HEK293 (cell line): ENCODE measurements around the gene HIKESHI.

Experiments used
- KLF16 ChIP-seq: fragments of 450-650 bp; formaldehyde crosslinking; IDR thresholded peaks from 2 replicates; pipeline ENCODE4 v1.5.1; 2017; ENCODE audit warnings: missing biosample characterization, missing genetic modification characterization
- MEIS1 ChIP-seq: sonication (generic); formaldehyde crosslinking; IDR thresholded peaks from 2 replicates; pipeline ENCODE4 v1.8.1; 2022; ENCODE audit warnings: missing genetic modification reagents, mild to moderate bottlenecking, borderline replicate concordance
- ZBTB7A ChIP-seq: fragments of 450-650 bp; formaldehyde crosslinking; IDR thresholded peaks from 2 replicates; pipeline ENCODE4 v1.5.1; 2016; ENCODE audit warnings: low read depth, missing biosample characterization, missing genetic modification characterization
- ZNF138 ChIP-seq: fragments of 450-650 bp; formaldehyde crosslinking; IDR thresholded peaks from 2 replicates; pipeline ENCODE4 v1.5.1; 2016; ENCODE audit warnings: missing biosample characterization, missing genetic modification characterization, borderline replicate concordance
- ZNF16 ChIP-seq: fragments of 450-650 bp; formaldehyde crosslinking; IDR thresholded peaks from 2 replicates; pipeline ENCODE4 v1.5.1; 2016; ENCODE audit warnings: low read depth, missing biosample characterization, missing genetic modification characterization
- ZNF175 ChIP-seq: fragments of 450-650 bp; formaldehyde crosslinking; IDR thresholded peaks from 2 replicates; pipeline ENCODE4 v1.5.1; 2016; ENCODE audit warnings: missing biosample characterization, missing genetic modification characterization
- ZNF274 ChIP-seq, 2 experiments: fragments of 200-500 bp in 1 of 2; fragments of 450-650 bp in 1 of 2; sonication (Bioruptor generic) in 1 of 2; formaldehyde crosslinking in 1 of 2; IDR thresholded peaks; 2 replicates each; pipeline versions ENCODE4 v1.5.1 to v1.6.1; 2014 to 2016; ENCODE audit warnings: borderline replicate concordance in 1 of 2, inconsistent platforms in 1 of 2, low read length in 1 of 2, missing biosample characterization in 1 of 2, missing genetic modification characterization in 1 of 2
- ZNF292 ChIP-seq: fragments of 450-650 bp; formaldehyde crosslinking; IDR thresholded peaks from 2 replicates; pipeline ENCODE4 v1.5.1; 2016; ENCODE audit warnings: low read depth, missing biosample characterization, missing genetic modification characterization, borderline replicate concordance
- ZNF843 ChIP-seq: fragments of 450-650 bp; formaldehyde crosslinking; IDR thresholded peaks from 2 replicates; pipeline ENCODE4 v1.5.1; 2016; ENCODE audit warnings: missing biosample characterization, missing genetic modification characterization
- TF ChIP-seq, protein P1 (sequence below): fragments of 450-650 bp; formaldehyde crosslinking; IDR thresholded peaks from 2 replicates; pipeline ENCODE4 v1.5.1; 2016; ENCODE audit warnings: missing biosample characterization, missing genetic modification characterization
- TF ChIP-seq, protein P2 (sequence below): fragments of 450-650 bp; formaldehyde crosslinking; IDR thresholded peaks from 2 replicates; pipeline ENCODE4 v1.5.1; 2016; ENCODE audit warnings: missing biosample characterization, missing genetic modification characterization

DNA sequence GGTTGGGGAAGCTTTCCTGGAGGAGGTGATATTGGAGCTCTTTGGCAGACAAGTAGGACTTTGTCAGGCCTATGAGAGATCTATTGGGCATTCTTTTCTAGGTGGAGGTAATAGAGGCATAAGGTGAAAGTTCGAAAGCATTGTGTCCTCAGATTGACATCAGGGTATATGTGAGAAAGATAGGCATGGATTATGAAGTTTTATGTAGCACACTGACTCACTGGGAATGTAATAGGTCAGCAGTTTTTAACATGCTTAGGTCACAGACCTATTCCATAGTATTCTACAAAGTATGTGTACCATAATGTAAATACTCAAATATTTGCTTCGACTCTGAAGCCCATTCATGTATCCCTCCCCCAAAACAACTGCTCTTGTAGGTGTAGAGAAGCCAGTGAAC lies 11.8 kb downstream of the HIKESHI start:
- no peak for TF ChIP-seq ZNF274 (IDR thresholded peaks at IDR 0.05; ENCODE audit: low read length)
- no peak for TF ChIP-seq ZNF274 (tag by site-specific recombination; IDR thresholded peaks at IDR 0.05; ENCODE audit: borderline replicate concordance)
- no peak for TF ChIP-seq ZBTB7A (tag by site-specific recombination)
- TF ChIP-seq, protein P1, sequence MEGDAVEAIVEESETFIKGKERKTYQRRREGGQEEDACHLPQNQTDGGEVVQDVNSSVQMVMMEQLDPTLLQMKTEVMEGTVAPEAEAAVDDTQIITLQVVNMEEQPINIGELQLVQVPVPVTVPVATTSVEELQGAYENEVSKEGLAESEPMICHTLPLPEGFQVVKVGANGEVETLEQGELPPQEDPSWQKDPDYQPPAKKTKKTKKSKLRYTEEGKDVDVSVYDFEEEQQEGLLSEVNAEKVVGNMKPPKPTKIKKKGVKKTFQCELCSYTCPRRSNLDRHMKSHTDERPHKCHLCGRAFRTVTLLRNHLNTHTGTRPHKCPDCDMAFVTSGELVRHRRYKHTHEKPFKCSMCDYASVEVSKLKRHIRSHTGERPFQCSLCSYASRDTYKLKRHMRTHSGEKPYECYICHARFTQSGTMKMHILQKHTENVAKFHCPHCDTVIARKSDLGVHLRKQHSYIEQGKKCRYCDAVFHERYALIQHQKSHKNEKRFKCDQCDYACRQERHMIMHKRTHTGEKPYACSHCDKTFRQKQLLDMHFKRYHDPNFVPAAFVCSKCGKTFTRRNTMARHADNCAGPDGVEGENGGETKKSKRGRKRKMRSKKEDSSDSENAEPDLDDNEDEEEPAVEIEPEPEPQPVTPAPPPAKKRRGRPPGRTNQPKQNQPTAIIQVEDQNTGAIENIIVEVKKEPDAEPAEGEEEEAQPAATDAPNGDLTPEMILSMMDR: no peak
- no peak for TF ChIP-seq ZNF138 (tag by site-specific recombination)
- TF ChIP-seq ZNF292 (tag by site-specific recombination): no peak
- no peak for TF ChIP-seq ZNF175 (tag by site-specific recombination)
- TF ChIP-seq KLF16: no peak
- TF ChIP-seq, protein P2, sequence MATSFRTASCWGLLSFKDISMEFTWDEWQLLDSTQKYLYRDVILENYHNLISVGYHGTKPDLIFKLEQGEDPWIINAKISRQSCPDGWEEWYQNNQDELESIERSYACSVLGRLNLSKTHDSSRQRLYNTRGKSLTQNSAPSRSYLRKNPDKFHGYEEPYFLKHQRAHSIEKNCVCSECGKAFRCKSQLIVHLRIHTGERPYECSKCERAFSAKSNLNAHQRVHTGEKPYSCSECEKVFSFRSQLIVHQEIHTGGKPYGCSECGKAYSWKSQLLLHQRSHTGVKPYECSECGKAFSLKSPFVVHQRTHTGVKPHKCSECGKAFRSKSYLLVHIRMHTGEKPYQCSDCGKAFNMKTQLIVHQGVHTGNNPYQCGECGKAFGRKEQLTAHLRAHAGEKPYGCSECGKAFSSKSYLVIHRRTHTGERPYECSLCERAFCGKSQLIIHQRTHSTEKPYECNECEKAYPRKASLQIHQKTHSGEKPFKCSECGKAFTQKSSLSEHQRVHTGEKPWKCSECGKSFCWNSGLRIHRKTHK (tag by site-specific recombination): no peak
- no peak for TF ChIP-seq ZNF16 (tag by site-specific recombination)
- no peak for TF ChIP-seq ZNF843
- no peak for TF ChIP-seq MEIS1 (CRISPR knock-in tag)
